C4-2B (cell line): ENCODE measurements around the gene QRICH2.

ENCODE experiments used
- H3K27ac ChIP-seq: fragments of 450-650 bp; 2 replicates; pipeline ENCODE4 v1.5.1; 2017
- CTCF ChIP-seq: fragments of 450-650 bp; conservative IDR thresholded peaks from 2 replicates; pipeline ENCODE4 v1.5.1; 2017; ENCODE audit warnings: mild to moderate bottlenecking
- ZFX ChIP-seq: fragments of 450-650 bp; IDR thresholded peaks from 2 replicates; pipeline ENCODE4 v1.6.1; 2017

Gene QRICH2

GRCh38 chr17:76304226-76305134 is 3.6 kb downstream of the QRICH2 start:
- TF ChIP-seq ZFX (no peak), CTCF (no peak)

GRCh38 chr17:76297436-76297835 is 10.6 kb downstream of the QRICH2 start:
- TF ChIP-seq ZFX (no peak), CTCF (no peak)

More at GRCh38 chr17:76304226-76305134, 3.6 kb downstream of the QRICH2 start:
- H3K27ac ChIP-seq, result no peak overlapping the region

GRCh38 chr17:76296889-76297288 is 11.2 kb downstream of the QRICH2 start:
- TF ChIP-seq CTCF, result no peak
- TF ChIP-seq ZFX, result no peak
- H3K27ac ChIP-seq, result no peak overlapping the region

More at GRCh38 chr17:76297436-76297835, 10.6 kb downstream of the QRICH2 start:
- H3K27ac ChIP-seq, result no peak overlapping the region

GRCh38 chr17:76296186-76296585 is 11.9 kb downstream of the QRICH2 start:
- TF ChIP-seq ZFX, result no peak
- no peak for TF ChIP-seq CTCF
- H3K27ac ChIP-seq, result no peak overlapping the region

GRCh38 chr17:76293106-76293505 is 15.0 kb downstream of the QRICH2 start:
- H3K27ac ChIP-seq, result no peak overlapping the region
- TF ChIP-seq ZFX (no peak), CTCF (no peak)

- TF ChIP-seq CTCF (no peak), ZFX (no peak)
- no peak overlapping the region for H3K27ac ChIP-seq
These were observed 15.5 kb downstream of the QRICH2 start for GRCh38 chr17:76292567-76292966.

- TF ChIP-seq CTCF (no peak), ZFX (peak; percentile 54; the same call in 1 of the 2 replicates)
These were observed 26.3 kb downstream of the QRICH2 start for GRCh38 chr17:76281573-76282371.

More at GRCh38 chr17:76281573-76282371, 26.3 kb downstream of the QRICH2 start:
- peak overlapping the region; percentile 70 for H3K27ac ChIP-seq
